GM19099 (cell line): ENCODE data around the gene GMDS.

Source experiments
- POLR2A ChIP-seq: IDR thresholded peaks from 3 replicates; pipeline ENCODE4 v1.6.1; 2011; ENCODE audit warnings: low read depth; ENCODE audit not compliant: insufficient read length; ENCODE audit errors: extremely low read depth

The GMDS gene

GRCh38 chr6:1903780-1904465 is 341.5 kb downstream of the GMDS start:
- TF ChIP-seq POLR2A = no peak

GRCh38 chr6:1901556-1901955 is 343.8 kb downstream of the GMDS start:
- TF ChIP-seq POLR2A = no peak

GRCh38 chr6:1896897-1897296 is 348.5 kb downstream of the GMDS start:
- no peak for TF ChIP-seq POLR2A

- TF ChIP-seq POLR2A = no peak
These were observed 349.7 kb downstream of the GMDS start for GRCh38 chr6:1895721-1896120.

GRCh38 chr6:1894954-1895353 is 350.5 kb downstream of the GMDS start:
- no peak for TF ChIP-seq POLR2A

GRCh38 chr6:1893470-1894130 is 351.8 kb downstream of the GMDS start:
- no peak for TF ChIP-seq POLR2A

- TF ChIP-seq POLR2A = no peak
These were observed 352.7 kb downstream of the GMDS start for GRCh38 chr6:1892716-1893115.

- TF ChIP-seq POLR2A = no peak
These were observed 354.4 kb downstream of the GMDS start for GRCh38 chr6:1890987-1891386.

- TF ChIP-seq POLR2A = no peak
These were observed 355.3 kb downstream of the GMDS start for GRCh38 chr6:1890071-1890470.

- TF ChIP-seq POLR2A = no peak
These were observed 359.8 kb downstream of the GMDS start for GRCh38 chr6:1885576-1886011.

GRCh38 chr6:1884313-1884712 is 361.1 kb downstream of the GMDS start:
- TF ChIP-seq POLR2A = no peak

- TF ChIP-seq POLR2A = no peak
These were observed 367.1 kb downstream of the GMDS start for GRCh38 chr6:1878330-1878729.

- no peak for TF ChIP-seq POLR2A
These were observed 371.6 kb downstream of the GMDS start for GRCh38 chr6:1873781-1874180.

- TF ChIP-seq POLR2A = no peak
These were observed 372.7 kb downstream of the GMDS start for GRCh38 chr6:1872649-1873131.

- TF ChIP-seq POLR2A = no peak
These were observed 373.6 kb downstream of the GMDS start for GRCh38 chr6:1871724-1872315.

- no peak for TF ChIP-seq POLR2A
These were observed 374.5 kb downstream of the GMDS start for GRCh38 chr6:1870932-1871331.

GRCh38 chr6:1870251-1870650 is 375.2 kb downstream of the GMDS start:
- TF ChIP-seq POLR2A = no peak

GRCh38 chr6:1869769-1870168 is 375.6 kb downstream of the GMDS start:
- TF ChIP-seq POLR2A = no peak
